GM12875 (cell line): ENCODE results near the gene PIP4K2A.

Experiments used
- H3K4me3 ChIP-seq: one replicate; pipeline ENCODE4 v1.5.1; 2011; ENCODE audit warnings: low read depth, low read length, control low read depth
- TF ChIP-seq, protein P1 (sequence below): IDR thresholded peaks from 2 replicates; pipeline ENCODE4 v1.5.1; 2011; ENCODE audit warnings: low read depth, mild to moderate bottlenecking, control low read depth, inconsistent platforms, low read length, moderate library complexity, borderline replicate concordance; ENCODE audit not compliant: insufficient read depth

Gene PIP4K2A

DNA sequence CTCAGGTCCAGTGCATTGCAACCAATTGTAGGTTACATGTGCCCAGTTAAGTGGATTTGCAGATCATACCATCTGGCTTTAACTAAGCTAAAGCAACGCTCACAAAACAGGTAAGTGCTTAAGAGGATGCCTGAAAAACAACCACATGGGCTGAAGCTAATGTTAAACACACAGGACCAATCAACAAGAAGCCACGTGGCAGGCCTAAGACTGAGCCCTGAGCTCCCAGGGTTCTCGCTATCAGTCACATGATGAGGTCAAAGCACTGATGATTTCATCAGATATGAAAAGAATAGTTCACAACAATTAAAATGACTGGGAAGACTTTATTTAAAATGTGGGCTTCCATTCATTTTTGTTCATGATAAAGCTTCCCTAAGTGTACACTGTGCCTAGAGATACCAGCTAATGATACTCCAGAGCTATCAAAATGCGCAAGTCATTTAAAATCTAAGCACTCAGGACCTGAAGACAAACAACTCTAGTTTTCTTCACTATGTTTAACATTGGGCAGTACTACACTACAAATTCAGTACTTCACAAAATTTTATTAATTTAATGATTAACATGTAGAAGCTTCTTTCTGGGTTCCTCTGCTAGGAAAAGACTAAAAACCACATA lies 90.6 kb downstream of the PIP4K2A start:
- TF ChIP-seq, protein P1, sequence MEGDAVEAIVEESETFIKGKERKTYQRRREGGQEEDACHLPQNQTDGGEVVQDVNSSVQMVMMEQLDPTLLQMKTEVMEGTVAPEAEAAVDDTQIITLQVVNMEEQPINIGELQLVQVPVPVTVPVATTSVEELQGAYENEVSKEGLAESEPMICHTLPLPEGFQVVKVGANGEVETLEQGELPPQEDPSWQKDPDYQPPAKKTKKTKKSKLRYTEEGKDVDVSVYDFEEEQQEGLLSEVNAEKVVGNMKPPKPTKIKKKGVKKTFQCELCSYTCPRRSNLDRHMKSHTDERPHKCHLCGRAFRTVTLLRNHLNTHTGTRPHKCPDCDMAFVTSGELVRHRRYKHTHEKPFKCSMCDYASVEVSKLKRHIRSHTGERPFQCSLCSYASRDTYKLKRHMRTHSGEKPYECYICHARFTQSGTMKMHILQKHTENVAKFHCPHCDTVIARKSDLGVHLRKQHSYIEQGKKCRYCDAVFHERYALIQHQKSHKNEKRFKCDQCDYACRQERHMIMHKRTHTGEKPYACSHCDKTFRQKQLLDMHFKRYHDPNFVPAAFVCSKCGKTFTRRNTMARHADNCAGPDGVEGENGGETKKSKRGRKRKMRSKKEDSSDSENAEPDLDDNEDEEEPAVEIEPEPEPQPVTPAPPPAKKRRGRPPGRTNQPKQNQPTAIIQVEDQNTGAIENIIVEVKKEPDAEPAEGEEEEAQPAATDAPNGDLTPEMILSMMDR: no peak
- H3K4me3 ChIP-seq: no peak overlapping the region

DNA sequence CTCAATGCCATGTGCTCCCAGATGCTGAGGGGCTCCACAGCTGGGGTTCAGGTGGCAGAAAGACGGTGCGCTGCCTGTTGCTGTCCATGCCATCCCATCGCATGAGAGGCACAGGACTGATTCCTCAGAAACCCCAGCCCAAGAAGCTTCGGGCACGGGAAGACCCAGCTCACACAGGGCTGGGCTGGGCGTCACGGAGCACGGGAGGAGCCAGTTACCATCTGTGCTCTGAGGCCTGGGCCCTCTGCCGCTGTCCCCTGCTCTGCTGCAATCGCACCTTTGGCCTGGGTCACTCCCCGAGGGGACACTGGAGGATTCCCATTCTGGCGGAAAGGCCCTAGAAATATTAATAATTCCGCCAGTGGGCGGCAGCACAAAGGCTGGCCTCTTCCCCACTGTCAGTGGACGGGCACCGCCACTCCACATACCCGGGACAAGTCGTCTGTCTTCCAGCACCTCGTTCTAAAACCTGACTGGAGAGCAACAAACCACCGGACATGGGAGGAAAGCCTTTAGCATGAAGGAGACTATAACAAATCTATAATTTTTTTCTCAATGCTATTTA lies 92.1 kb downstream of the PIP4K2A start:
- no peak overlapping the region for H3K4me3 ChIP-seq
- TF ChIP-seq, protein P1: no peak

DNA sequence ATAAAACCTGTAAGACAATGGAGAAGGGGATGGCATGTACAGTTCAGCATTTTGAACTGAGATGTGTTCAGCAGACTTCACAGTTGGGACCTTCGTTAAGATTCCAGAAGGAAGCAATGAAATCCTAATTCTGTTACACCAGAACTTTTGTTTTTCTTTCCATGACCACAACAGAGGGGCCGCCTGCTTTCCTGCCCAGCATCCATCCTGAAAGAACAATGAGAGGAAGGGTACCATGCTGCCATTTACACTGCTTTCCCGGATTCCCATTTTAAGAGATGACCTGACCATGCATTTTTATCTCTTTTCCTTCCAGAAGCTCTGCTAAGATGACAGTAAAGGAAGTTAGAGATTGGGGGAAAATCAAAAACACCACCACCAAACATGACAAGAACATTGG lies 92.7 kb downstream of the PIP4K2A start:
- H3K4me3 ChIP-seq: no peak overlapping the region
- TF ChIP-seq, protein P1: no peak

DNA sequence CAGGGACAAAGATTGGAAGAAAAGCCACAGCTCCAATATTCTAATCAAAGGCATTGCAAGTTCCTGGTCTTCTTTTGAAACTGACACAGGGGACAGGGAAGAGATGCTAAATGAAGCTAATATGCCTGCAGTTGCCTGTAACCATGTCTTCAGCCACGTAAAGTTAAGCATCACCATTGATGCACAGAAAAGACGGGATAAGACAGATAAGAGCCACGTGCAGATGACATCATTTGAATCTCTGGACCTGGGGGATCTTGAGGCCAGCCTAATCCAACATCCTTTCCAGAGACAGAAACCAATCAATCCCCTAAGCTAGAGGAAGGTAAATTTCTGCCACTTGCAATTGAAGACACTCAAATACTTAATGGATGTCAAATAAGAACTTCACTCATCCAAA lies 93.4 kb downstream of the PIP4K2A start:
- no peak overlapping the region for H3K4me3 ChIP-seq

DNA sequence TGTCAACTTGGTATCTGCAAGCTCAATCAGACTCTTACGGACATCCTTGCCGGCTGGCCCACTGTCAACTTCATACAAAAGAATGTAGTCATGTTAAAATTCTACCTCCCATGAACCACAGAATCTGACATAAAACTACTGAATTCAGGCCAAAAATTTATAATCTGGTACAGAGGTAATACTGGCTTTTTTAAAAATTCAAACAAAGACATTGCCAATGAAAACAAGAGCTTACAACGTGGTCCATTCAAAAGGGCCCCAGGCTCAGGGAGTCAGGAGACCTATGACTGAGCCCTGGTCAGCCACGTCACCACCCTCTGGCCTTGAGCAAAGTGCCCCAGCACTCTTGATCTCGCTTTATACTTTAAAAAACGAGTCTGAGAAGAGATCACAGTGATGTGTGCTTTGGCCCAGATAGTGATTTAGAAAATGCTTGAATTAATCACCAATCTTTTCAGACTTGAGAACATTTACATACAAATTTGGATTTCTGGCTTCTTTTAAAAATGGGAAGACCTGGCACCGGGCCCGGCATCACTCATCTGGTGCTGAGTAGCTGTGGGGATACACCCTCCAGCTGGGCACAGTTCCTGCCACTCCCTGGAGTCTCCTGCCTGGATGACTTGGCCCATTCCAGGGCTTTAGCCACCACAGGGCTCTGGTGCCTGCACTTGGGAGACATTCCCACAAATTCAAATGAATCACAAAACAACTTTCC lies 94.1 kb downstream of the PIP4K2A start:
- TF ChIP-seq, protein P1: no peak
- no peak overlapping the region for H3K4me3 ChIP-seq

More for the DNA sequence above, 93.4 kb downstream of the PIP4K2A start:
- TF ChIP-seq, protein P1: no peak

DNA sequence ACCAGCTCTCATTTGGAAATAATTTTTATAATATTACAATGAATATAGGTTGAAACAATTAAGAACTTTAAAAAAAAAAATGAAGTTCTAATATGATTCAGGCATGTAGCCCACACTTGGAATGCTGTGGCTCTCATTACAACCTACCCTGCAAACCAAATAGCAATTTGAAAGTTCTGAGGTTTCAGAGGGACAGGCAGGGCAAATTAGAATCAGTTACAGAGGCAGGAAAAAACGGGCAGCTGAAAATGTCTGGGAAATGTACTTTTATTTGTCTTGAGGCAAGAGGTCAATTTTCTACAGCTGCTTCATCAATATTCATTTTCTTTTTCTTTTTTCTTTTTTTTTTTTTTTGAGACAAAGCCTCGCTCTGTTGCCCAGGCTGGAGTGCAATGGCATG lies 95.3 kb downstream of the PIP4K2A start:
- TF ChIP-seq, protein P1: no peak
- H3K4me3 ChIP-seq: no peak overlapping the region

DNA sequence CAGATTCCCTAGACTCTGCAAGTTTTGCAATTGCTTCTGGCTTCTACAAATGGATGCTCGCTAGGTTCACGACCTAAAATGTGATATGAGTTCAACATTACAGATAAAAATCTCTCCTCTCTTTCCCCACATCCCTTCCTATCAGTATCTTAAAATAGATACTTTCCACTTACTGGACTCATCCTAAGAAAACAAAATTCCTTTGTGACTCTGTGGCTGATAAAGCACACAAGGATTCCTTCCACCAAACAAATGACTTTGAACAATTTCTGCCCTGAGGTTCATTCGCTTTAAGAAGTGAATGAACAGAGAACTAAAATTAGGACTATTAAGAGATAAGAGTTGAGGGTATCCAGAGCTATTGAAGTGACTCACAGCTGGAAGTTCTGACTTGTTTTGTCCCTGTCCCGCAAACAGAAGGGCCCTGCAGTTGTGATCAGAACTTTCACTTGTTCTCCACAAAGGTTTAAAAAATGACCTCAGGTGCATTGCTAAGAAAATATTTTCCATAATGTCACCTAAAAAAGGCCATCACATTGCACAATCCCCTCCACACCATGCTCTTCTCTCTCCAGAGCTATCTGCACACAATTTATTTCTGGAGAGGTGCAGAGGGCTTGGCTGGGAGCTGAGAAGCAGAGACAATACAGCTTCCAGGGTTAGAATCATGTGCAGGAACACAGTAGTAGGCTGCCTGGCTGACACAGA lies 96.1 kb downstream of the PIP4K2A start:
- no peak overlapping the region for H3K4me3 ChIP-seq
- TF ChIP-seq, protein P1: no peak
